ENCODE data around the gene PLEKHS1.
A peak's percentile ranks its signal among the peaks of the same experiment; 100 is the strongest.

Gene PLEKHS1

DNA sequence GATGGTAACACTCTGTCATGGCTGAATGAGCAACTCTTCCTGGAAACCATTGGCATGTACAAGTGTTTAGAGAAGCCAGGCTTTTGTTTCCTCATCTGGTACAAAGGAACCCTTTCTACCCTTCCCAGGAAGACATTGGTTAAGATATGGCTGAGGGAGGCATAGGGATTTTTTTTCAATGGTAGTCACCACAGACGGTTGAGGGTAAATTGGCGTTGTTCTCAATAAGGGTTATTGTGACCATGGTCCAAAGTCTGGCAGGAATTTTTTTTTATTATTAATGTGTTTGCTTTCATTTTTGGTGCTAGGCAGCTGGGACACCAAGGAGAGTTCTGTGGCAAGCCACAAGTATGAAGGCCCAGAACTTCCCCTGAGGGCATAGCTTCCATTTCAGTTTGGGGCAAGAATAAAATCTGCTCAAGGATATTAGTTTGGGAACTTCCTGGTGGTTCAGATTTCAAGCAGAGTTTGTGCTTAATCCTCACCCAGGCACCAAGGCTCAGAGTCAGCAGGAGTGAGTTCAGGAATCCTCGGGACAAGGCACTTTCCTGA, at the start of gene PLEKHS1:
Gene PLEKHS1 (plus strand): TSS at position 502 of the 552 bp plus-strand sequence. CDS start 3,596 bp downstream, outside the sequence.
- ChIA-PET POLR2A (no interaction called here), CTCF (interaction anchor here (0.6 to 1.5 kb wide), 2 partner anchors 9 to 12 kb away, joined by 3 read pairs; no protein-coding TSS in a partner anchor)
- TF ChIP-seq, protein P1, sequence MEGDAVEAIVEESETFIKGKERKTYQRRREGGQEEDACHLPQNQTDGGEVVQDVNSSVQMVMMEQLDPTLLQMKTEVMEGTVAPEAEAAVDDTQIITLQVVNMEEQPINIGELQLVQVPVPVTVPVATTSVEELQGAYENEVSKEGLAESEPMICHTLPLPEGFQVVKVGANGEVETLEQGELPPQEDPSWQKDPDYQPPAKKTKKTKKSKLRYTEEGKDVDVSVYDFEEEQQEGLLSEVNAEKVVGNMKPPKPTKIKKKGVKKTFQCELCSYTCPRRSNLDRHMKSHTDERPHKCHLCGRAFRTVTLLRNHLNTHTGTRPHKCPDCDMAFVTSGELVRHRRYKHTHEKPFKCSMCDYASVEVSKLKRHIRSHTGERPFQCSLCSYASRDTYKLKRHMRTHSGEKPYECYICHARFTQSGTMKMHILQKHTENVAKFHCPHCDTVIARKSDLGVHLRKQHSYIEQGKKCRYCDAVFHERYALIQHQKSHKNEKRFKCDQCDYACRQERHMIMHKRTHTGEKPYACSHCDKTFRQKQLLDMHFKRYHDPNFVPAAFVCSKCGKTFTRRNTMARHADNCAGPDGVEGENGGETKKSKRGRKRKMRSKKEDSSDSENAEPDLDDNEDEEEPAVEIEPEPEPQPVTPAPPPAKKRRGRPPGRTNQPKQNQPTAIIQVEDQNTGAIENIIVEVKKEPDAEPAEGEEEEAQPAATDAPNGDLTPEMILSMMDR (IDR thresholded peaks at IDR 0.05; ENCODE audit: control extremely low read depth, extremely low read depth, low read depth, missing control alignments) = no peak
- no peak for DNase-seq (ENCODE audit: extremely low spot score)

DNA sequence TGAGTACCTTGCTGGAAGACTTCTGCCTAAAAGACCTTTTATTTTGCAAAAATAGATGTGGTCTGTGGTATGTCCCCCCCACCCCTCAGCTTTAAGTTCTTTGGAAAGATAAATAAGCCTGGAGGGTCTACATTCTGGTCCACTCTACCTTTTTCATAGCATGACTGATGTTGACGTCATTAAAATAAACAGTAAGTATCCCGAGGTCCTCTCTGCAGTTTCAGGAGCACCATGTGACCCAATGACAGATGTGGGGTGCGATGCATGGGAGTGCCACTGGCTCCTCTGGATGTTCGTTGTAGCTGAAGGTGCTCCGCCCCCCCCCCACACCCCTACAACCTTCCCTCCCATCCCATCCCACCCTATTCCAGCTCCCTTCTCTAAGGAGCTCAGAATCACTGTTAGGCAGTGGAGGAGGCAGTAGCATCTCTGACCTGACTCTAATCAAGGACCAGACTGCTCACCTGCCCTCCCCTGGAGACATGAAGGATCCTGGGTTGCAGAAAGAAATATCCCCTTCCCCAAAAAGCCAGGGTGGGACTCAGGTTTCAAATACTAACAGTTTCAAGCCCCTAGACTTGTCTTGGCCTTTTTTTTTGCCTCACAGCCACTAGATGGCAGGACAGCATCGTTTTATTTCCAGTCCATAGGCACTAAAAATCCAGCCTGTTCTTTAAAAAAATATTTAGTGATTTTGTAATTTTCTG, 46.7 kb upstream of the PLEKHS1 start:
- TF ChIP-seq, protein P1 (IDR thresholded peaks at IDR 0.05; ENCODE audit: control extremely low read depth, extremely low read depth, low read depth, missing control alignments) = peak; percentile 74
- CTCF ChIA-PET = interaction anchor here (0.6 to 2.3 kb wide), 12 partner anchors 9 to 599 kb away, joined by 3 to 23 read pairs (median 5); partner anchors contain the start of genes DCLRE1A and NHLRC2
- DNase-seq (ENCODE audit: extremely low spot score) = no peak
- POLR2A ChIA-PET = interaction anchor here (0.6 kb wide), 1 partner anchor 231 kb away, joined by 3 read pairs; no protein-coding TSS in a partner anchor

DNA sequence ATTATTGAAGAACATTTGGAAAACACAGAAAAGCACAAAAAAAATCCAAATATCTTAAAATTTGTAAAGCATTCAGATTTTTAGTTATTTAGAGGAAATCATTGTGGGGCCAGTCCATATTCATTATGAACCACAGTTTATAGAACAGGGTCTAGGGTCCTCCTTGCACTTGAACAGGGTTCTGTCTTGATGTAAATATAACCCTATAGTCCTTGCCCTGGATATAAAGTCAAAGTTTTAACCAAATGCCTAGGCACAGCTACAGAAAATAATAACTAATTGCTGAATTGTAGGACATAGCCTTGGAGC, 46.2 kb upstream of the PLEKHS1 start:
- TF ChIP-seq, protein P1 (IDR thresholded peaks at IDR 0.05; ENCODE audit: control extremely low read depth, extremely low read depth, low read depth, missing control alignments) = no peak
- DNase-seq (ENCODE audit: extremely low spot score) = no peak
- ChIA-PET CTCF (interaction anchor here (0.7 to 2.3 kb wide), 9 partner anchors 9 to 599 kb away, joined by 3 to 23 read pairs (median 5); partner anchors contain the start of gene CASP7), POLR2A (no interaction called here)

DNA sequence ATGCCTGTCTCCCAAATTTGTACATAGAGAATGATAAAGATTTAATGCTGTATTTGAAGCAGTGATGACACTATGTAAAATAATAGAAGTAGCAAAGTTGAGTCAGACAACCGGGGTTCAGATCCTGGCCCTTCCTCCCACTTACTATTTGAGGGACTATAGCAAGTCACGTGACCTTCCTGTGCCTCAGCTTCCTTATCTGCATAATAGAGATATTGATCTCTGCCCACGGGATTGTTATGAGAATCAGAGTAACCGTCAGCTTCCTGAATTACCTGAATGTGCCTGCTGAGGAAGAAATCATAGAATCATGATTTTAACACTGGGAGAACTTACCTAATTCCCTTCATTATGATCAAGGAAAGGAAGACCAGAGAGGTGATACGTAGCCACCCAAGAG, 44.9 kb upstream of the PLEKHS1 start:
- ChIA-PET CTCF (interaction anchor here (0.8 to 2.3 kb wide), 4 partner anchors 11 to 82 kb away, joined by 3 to 15 read pairs (median 4); partner anchors contain the start of gene CASP7), POLR2A (no interaction called here)
- TF ChIP-seq, protein P1 (IDR thresholded peaks at IDR 0.05; ENCODE audit: control extremely low read depth, extremely low read depth, low read depth, missing control alignments) = no peak
- DNase-seq (ENCODE audit: extremely low spot score) = no peak

DNA sequence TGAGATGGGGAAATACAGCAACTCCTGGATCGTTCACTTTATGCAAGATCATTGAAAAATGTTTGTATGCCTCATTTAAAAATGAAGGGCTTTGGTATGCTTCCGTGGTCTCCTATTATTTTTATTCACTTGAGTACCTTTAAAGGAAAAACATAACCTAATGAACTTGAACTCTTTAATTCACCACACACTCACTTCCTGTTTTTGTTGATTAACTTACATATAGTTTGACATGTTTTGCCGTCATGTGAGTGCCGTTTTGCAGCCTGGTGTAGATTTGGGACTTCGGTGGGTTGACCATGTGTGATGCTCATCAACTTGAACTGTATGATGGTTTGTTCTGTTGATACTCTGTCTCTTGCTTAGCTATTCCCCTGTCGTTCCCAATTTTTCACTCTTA, 42.8 kb upstream of the PLEKHS1 start:
- DNase-seq (ENCODE audit: extremely low spot score) = no peak
- TF ChIP-seq, protein P1 (IDR thresholded peaks at IDR 0.05; ENCODE audit: control extremely low read depth, extremely low read depth, low read depth, missing control alignments) = no peak
- POLR2A ChIA-PET = no interaction called here
- CTCF ChIA-PET = interaction anchor here (1.3 to 1.7 kb wide), 2 partner anchors 14 to 17 kb away, joined by 3 to 4 read pairs; no protein-coding TSS in a partner anchor

DNA sequence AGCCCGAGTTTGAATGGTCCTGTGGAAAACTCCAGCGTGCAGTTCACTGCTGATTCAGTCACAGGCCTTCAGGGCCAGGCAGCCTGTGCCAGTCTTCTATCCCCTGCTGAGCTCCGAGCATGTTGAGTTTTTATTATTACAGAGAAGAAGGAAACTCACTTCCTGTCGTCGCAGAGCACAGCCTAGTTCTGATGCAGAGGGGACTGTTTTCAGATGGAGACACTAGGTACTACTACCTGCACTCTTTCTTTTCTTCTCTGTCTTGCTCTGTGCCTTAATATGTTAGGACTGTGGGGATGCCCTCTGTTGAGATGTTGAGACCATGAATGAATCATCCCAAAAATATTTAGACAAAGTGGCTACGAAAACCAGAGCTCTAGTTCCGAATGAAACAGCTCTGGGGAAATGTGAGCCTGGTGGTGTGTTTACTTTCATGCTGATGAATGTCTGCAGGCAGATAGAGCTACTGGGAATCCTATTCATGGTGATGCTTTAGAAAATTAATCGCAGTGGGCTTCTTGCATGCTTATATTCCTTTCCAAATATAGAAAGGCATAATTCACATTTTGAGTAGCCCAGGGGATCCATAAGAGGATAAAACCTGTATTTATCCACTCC, 42.2 kb upstream of the PLEKHS1 start:
- no peak for DNase-seq (ENCODE audit: extremely low spot score)
- ChIA-PET CTCF (interaction anchor here (1.0 to 1.7 kb wide), 3 partner anchors 14 to 18 kb away, joined by 3 to 4 read pairs (median 4); no protein-coding TSS in a partner anchor), POLR2A (no interaction called here)
- TF ChIP-seq, protein P1 (IDR thresholded peaks at IDR 0.05; ENCODE audit: control extremely low read depth, extremely low read depth, low read depth, missing control alignments) = no peak

Data from GM10248 (cell line).